IPS DF 6.9 (cell line): Measurements from ENCODE around the gene SLC18A3.
A peak's percentile ranks its signal among the peaks of the same experiment; 100 is the strongest.

ENCODE experiments used
- DNase-seq: peaks from one replicate; pipeline ENCODE4 v3.0.0-alpha.2; 2013; ENCODE audit warnings: low read depth, low spot score
- H3K27ac ChIP-seq: one replicate; pipeline ENCODE4 v1.5.1; 2013; ENCODE audit warnings: low read length, control low read depth
- H3K27me3 ChIP-seq: 2 replicates; pipeline ENCODE4 v1.6.1; 2013; ENCODE audit warnings: mild to moderate bottlenecking, low read length; ENCODE audit not compliant: control insufficient read depth, insufficient read depth
- H3K36me3 ChIP-seq: 2 replicates; pipeline ENCODE4 v1.6.1; 2013; ENCODE audit warnings: low read length; ENCODE audit not compliant: control insufficient read depth, insufficient read depth
- H3K4me1 ChIP-seq: 2 replicates; pipeline ENCODE4 v1.6.1; 2013; ENCODE audit warnings: low read length; ENCODE audit not compliant: control insufficient read depth, insufficient read depth
- H3K4me3 ChIP-seq: 2 replicates; pipeline ENCODE4 v1.5.1; 2013; ENCODE audit warnings: mild to moderate bottlenecking, low read length
- H3K9me3 ChIP-seq: 2 replicates; pipeline ENCODE4 v1.6.1; 2013; ENCODE audit warnings: low read length, inconsistent platforms; ENCODE audit not compliant: control insufficient read depth, insufficient read depth
- WGBS: extraction: QIAGEN DNeasy Blood & Tissue Kit; methylation state at CpG from one replicate; pipeline ENCODE4 v1.1.7; 2013; ENCODE audit warnings: mixed read lengths, missing lambda C conversion rate; ENCODE audit not compliant: insufficient read length, insufficient coverage; 5-methylcytosine and 5-hydroxymethylcytosine counted together

SLC18A3 gene

DNA sequence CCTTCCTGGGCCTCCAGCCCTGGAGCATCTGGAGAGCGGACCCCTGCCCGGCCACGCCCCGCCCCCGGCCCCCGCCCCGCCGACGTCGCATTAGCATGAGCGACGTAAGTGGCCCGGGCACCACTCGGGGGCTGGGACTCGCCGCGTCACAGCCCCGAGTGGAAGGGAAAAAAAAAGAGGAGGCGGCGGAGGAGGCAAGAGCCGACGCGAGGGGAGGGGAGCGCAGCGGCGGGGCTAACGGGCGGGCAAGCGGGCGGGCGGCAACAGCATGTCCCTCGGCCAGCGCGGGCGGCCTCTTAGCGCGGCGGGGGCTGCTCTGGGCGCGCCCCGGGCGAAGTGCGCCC lies at the start of gene SLC18A3:
Gene SLC18A3, plus strand, starts transcription at position 197 of the 344 bp plus-strand sequence. CDS start 431 bp downstream, outside the sequence.
- WGBS = no CpG with 5 or more reads among the region's 43 CpGs

GRCh38 chr10:49560526-49560925 lies 49.6 kb upstream of the SLC18A3 start:
- no peaks in the 10 kb centered on the region for H3K9me3 ChIP-seq
- H3K4me3 ChIP-seq = no peak overlapping the region
- no peak overlapping the region for H3K27ac ChIP-seq
- no peaks in the 10 kb centered on the region for H3K4me1 ChIP-seq
- DNase-seq = no peak
- H3K27me3 ChIP-seq = no peaks in the 10 kb centered on the region
- WGBS = no CpG with 5 or more reads among the region's 2 CpGs
- no peaks in the 10 kb centered on the region for H3K36me3 ChIP-seq

More for the DNA sequence above, at the start of gene SLC18A3:
- peaks cover 75% of the 10 kb centered on the region for H3K27me3 ChIP-seq
- no peak within 1 kb of the TSS for H3K27ac ChIP-seq
- DNase-seq = no peak
- H3K4me1 ChIP-seq = peaks cover 14% of the 10 kb centered on the region
- no peaks in the 10 kb centered on the region for H3K9me3 ChIP-seq
- H3K4me3 ChIP-seq = peak within 1 kb of the TSS; percentile 42
- H3K36me3 ChIP-seq = no peaks in the 10 kb centered on the region

GRCh38 chr10:49562893-49563292 lies 47.2 kb upstream of the SLC18A3 start:
- no peaks in the 10 kb centered on the region for H3K27me3 ChIP-seq
- no peak overlapping the region for H3K4me3 ChIP-seq
- DNase-seq = no peak
- H3K27ac ChIP-seq = no peak overlapping the region
- no peaks in the 10 kb centered on the region for H3K9me3 ChIP-seq
- whole genome bisulfite sequencing = no CpG with 5 or more reads among the region's 1 CpG
- no peaks in the 10 kb centered on the region for H3K36me3 ChIP-seq
- no peaks in the 10 kb centered on the region for H3K4me1 ChIP-seq

GRCh38 chr10:49564461-49565009 lies 45.6 kb upstream of the SLC18A3 start:
- WGBS = no CpG with 5 or more reads among the region's 4 CpGs
- Histone ChIP-seq H3K9me3 (no peaks in the 10 kb centered on the region), H3K4me3 (no peak overlapping the region), H3K36me3 (no peaks in the 10 kb centered on the region), H3K4me1 (no peaks in the 10 kb centered on the region), H3K27me3 (no peaks in the 10 kb centered on the region), H3K27ac (no peak overlapping the region)
- no peak for DNase-seq

DNA sequence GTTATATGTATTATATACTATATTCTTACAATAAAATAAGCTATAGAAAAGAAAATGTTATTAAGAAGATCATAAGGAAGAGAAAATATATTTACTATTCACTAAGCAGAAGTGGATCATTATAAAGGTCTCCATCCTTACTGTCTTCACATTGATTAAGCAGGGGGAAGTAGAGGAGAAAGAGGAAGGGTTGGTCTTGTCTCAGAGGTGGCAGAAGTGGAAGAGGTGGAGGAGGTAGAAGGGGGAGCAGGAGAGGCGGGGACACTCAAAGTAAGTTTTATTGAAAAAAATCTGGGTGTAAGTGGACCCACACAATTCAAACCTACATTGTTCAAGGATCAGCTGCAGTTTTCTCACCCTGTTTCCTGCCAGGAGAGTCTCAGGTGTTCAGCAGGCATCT lies 42.3 kb upstream of the SLC18A3 start:
- H3K4me3 ChIP-seq = no peak overlapping the region
- no peaks in the 10 kb centered on the region for H3K4me1 ChIP-seq
- H3K27ac ChIP-seq = no peak overlapping the region
- WGBS = no CpG with 5 or more reads among the region's 1 CpG
- no peaks in the 10 kb centered on the region; the same call in 1 of the 2 replicates for H3K27me3 ChIP-seq
- no peaks in the 10 kb centered on the region for H3K9me3 ChIP-seq
- DNase-seq = no peak
- no peaks in the 10 kb centered on the region for H3K36me3 ChIP-seq

DNA sequence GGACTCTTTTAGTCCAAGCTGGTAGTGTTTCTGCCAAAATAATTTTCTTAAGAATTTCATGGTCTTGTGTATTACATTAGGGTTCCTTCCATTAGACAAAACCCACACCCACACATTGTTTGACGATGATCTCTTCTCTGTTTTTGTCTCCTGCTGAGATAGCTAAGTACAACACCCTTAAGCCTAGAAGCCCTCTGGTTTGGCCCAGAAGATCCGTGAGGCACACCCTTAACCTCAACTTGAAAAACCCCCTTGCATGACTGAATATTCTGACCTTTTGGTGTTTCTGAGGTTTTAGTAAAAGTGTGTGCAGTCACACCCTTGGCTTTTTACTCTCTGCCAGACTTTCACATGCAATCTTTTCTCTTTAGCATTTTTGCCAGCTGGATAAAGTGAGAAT lies 41.9 kb upstream of the SLC18A3 start:
- no peak overlapping the region for H3K4me3 ChIP-seq
- H3K4me1 ChIP-seq = no peaks in the 10 kb centered on the region
- H3K27me3 ChIP-seq = no peaks in the 10 kb centered on the region; the same call in 1 of the 2 replicates
- no CpG with 5 or more reads among the region's 2 CpGs for WGBS
- no peak for DNase-seq
- H3K9me3 ChIP-seq = no peaks in the 10 kb centered on the region
- H3K36me3 ChIP-seq = no peaks in the 10 kb centered on the region
- H3K27ac ChIP-seq = no peak overlapping the region

- no peak for DNase-seq
- H3K9me3 ChIP-seq = no peaks in the 10 kb centered on the region
- H3K27me3 ChIP-seq = no peaks in the 10 kb centered on the region; the same call in 1 of the 2 replicates
- H3K4me1 ChIP-seq = no peaks in the 10 kb centered on the region
- no peak overlapping the region for H3K4me3 ChIP-seq
- no peak overlapping the region for H3K27ac ChIP-seq
- WGBS = no CpG with 5 or more reads among the region's 3 CpGs
- H3K36me3 ChIP-seq = no peaks in the 10 kb centered on the region
Observed at GRCh38 chr10:49569031-49569631, 41.0 kb upstream of the SLC18A3 start.

GRCh38 chr10:49571388-49571787 lies 38.7 kb upstream of the SLC18A3 start:
- Histone ChIP-seq H3K27ac (no peak overlapping the region), H3K36me3 (no peaks in the 10 kb centered on the region), H3K4me3 (no peak overlapping the region), H3K4me1 (no peaks in the 10 kb centered on the region), H3K27me3 (no peaks in the 10 kb centered on the region; the same call in 1 of the 2 replicates), H3K9me3 (no peaks in the 10 kb centered on the region)
- WGBS = no CpG with 5 or more reads among the region's 2 CpGs
- DNase-seq = no peak

DNA sequence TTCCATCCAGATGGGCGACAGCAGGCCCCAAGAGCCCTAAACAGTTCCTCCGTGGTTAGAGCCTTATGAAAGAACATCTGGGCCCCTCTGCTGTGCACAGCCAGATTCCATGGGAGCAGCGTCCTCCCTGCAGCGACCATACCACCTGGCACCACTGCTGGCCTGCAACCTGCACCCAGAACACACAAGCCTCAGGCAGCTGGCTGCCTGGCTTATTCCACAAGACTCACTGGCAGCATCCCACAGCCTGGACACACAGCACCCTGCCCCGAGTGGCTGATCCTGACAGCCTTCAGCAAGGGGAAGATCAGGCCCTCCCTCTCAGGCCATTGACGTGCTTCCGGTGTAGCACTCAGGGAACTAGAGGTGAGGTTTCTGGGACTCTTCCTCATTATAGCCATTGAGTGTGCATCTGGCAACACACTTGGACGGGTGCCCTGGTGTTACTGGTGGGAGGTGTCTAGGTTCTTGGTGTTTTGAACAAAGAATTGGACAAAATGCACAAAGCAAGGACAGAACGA lies 37.5 kb upstream of the SLC18A3 start:
- WGBS = no CpG with 5 or more reads among the region's 9 CpGs
- H3K4me3 ChIP-seq = no peak overlapping the region

GRCh38 chr10:49575489-49576072 lies 34.5 kb upstream of the SLC18A3 start:
- H3K36me3 ChIP-seq = no peaks in the 10 kb centered on the region
- no peak overlapping the region for H3K27ac ChIP-seq
- WGBS = no CpG with 5 or more reads among the region's 11 CpGs
- no peak for DNase-seq
- no peak overlapping the region for H3K4me3 ChIP-seq
- no peaks in the 10 kb centered on the region; the same call in 1 of the 2 replicates for H3K27me3 ChIP-seq
- no peaks in the 10 kb centered on the region for H3K9me3 ChIP-seq
- H3K4me1 ChIP-seq = no peaks in the 10 kb centered on the region

More for the DNA sequence above, 37.5 kb upstream of the SLC18A3 start:
- no peaks in the 10 kb centered on the region for H3K4me1 ChIP-seq
- H3K27me3 ChIP-seq = no peaks in the 10 kb centered on the region; the same call in 1 of the 2 replicates
- no peaks in the 10 kb centered on the region for H3K9me3 ChIP-seq
- H3K36me3 ChIP-seq = no peaks in the 10 kb centered on the region
- H3K27ac ChIP-seq = no peak overlapping the region
- DNase-seq = no peak
